GM06990 (cell line): ENCODE measurements around the gene ERP44.

Experiments used
- DNase-seq: peaks from one replicate; pipeline ENCODE4 v3.0.0-alpha.2; 2011; ENCODE audit not compliant: insufficient read length; ENCODE audit errors: extremely low read depth
- H3K27me3 ChIP-seq: replicated peaks from 2 replicates; pipeline ENCODE4 v1.6.0; 2011; ENCODE audit warnings: low read length; ENCODE audit not compliant: control insufficient read depth, insufficient read depth
- H3K36me3 ChIP-seq: 2 replicates; pipeline ENCODE4 v1.5.1; 2011; ENCODE audit warnings: low read length; ENCODE audit not compliant: control insufficient read depth, insufficient read depth
- H3K4me3 ChIP-seq: replicated peaks from 2 replicates; pipeline ENCODE4 v1.5.1; 2011; ENCODE audit warnings: low read depth, mild to moderate bottlenecking, control low read depth, low read length
- CTCF ChIP-seq: IDR thresholded peaks from 2 replicates; pipeline ENCODE4 v1.5.1; 2011; ENCODE audit warnings: low read length, control low read depth, mild to moderate bottlenecking, inconsistent platforms; ENCODE audit not compliant: insufficient read depth, poor library complexity, severe bottlenecking

ERP44 gene

DNA sequence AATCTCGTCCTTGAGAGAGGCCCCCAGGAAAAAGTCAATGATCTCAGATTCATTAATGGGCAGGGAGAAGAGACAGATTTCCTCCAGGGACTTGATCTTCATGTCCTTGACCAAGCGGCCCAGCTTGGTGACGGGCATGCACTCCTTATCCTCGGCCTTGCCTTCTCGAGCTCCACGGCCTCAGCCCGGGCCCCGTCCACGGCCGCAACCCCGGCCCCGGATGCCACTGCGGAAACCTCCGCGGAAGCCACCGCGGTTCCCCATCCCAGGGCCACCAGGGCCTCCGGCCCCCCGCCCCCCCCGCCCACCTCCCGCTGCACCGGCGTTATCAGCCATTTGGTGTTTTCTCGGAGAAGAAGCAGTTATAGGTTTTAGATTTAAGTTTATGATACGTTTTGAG, 18.5 kb upstream of the ERP44 start:
- Histone ChIP-seq H3K4me3 (no peak overlapping the region), H3K27me3 (no peaks in the 10 kb centered on the region), H3K36me3 (no peaks in the 10 kb centered on the region; the same call in none of the 2 replicates)
- no peak for DNase-seq
- TF ChIP-seq CTCF = no peak

- no peaks in the 10 kb centered on the region; the same call in none of the 2 replicates for H3K36me3 ChIP-seq
- H3K4me3 ChIP-seq = no peak overlapping the region
- TF ChIP-seq CTCF = no peak
- no peak for DNase-seq
- H3K27me3 ChIP-seq = no peaks in the 10 kb centered on the region
These were observed 14.0 kb upstream of the ERP44 start for GRCh38 chr9:100112677-100113336.

DNA sequence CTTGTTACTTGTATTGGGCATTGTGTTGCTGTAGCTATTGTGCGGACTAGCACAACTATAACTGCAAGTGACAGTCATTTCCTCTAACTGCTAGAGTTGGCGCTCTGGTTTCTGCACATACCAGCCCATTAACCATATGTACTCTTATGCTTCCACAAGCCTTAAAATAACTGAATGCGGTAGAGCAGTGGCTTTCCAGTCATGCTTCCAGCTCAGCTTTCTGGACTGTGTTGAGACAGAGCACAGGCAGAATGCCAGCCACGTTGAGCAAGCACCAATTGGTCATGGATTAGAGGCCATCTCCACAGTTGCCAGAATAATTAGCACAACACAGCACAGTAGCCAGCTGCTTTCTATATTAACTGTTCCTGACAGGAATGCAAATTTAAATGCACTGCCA, 12.4 kb upstream of the ERP44 start:
- no peak for DNase-seq
- no peaks in the 10 kb centered on the region for H3K27me3 ChIP-seq
- H3K4me3 ChIP-seq = no peak overlapping the region
- TF ChIP-seq CTCF = no peak
- H3K36me3 ChIP-seq = no peaks in the 10 kb centered on the region; the same call in none of the 2 replicates

- DNase-seq = no peak
- no peak for TF ChIP-seq CTCF
- Histone ChIP-seq H3K36me3 (peaks cover 2% of the 10 kb centered on the region), H3K4me3 (no peak overlapping the region), H3K27me3 (no peaks in the 10 kb centered on the region)
These were observed 9.8 kb upstream of the ERP44 start for GRCh38 chr9:100108559-100108958.

DNA sequence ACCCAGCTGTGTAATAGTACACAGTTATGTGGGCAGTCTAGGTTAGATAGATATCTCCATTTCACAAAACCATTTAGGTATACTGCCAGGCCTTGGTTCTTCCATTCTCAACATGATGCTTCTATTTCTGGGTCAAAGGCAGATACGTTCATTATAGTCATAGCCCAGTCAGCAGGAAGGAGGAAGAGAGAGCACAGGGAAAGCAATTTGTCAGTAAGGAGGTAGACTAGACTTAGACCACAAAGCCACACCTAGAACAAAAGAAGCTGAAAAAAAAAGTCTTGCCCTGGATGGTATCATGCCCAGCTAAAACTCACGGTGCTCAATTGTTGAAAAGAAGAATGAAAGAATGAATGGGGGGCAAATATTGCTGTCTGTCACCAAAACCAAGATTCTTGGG, 7.8 kb upstream of the ERP44 start:
- TF ChIP-seq CTCF = no peak
- H3K36me3 ChIP-seq = peaks cover 4% of the 10 kb centered on the region
- DNase-seq = no peak

GRCh38 chr9:100105861-100106260, 7.1 kb upstream of the ERP44 start:
- TF ChIP-seq CTCF = no peak
- Histone ChIP-seq H3K36me3 (peaks cover 4% of the 10 kb centered on the region), H3K4me3 (no peak overlapping the region), H3K27me3 (no peaks in the 10 kb centered on the region)
- DNase-seq = no peak

More for the DNA sequence above, 7.8 kb upstream of the ERP44 start:
- Histone ChIP-seq H3K27me3 (no peaks in the 10 kb centered on the region), H3K4me3 (no peak overlapping the region)
